ENCODE results near the gene SAMD1. TPM values are rescaled to one million over a fixed set of nuclear protein-coding genes. Genes with fewer than 3 reads are reported as not detected.
A peak's percentile ranks its signal among the peaks of the same experiment; 100 is the strongest.

The SAMD1 gene
- total and polyA plus RNA-seq, 2 of the 13 experiments (the other 11 are each of a cell fraction or from before 2014, with no cell fraction given) = 17.5 to 45.0 TPM

- TF ChIP-seq ZNF740 (CRISPR knock-in tag; IDR thresholded peaks at IDR 0.05) (peak; percentile 65; the same call in 1 of the 2 replicates), SNAPC4 (CRISPR knock-in tag; IDR thresholded peaks at IDR 0.05) (0 out of 2 replicates have a peak, but pooled peaks have one; percentile 57), ATF4 (CRISPR knock-in tag; IDR thresholded peaks at IDR 0.05) (0 out of 4 replicates have a peak, but pooled peaks of 1 of the 2 experiments have one; percentile 23), HNF4G (IDR thresholded peaks at IDR 0.05; ENCODE audit: borderline replicate concordance, low read depth, low read length) (peak; percentile 72; the same call in 1 of the 2 replicates), HNF4G (CRISPR knock-in tag; IDR thresholded peaks at IDR 0.05; ENCODE audit: borderline replicate concordance, low read depth) (no peak), ZFYVE20 (CRISPR knock-in tag; IDR thresholded peaks at IDR 0.05; ENCODE audit: borderline replicate concordance, low read depth) (no peak), KDM4B (CRISPR knock-in tag; IDR thresholded peaks at IDR 0.05) (0 out of 2 replicates have a peak, but pooled peaks have one; percentile 20), ZNF17 (CRISPR knock-in tag; IDR thresholded peaks at IDR 0.05) (no peak), MXD1 (CRISPR knock-in tag; IDR thresholded peaks at IDR 0.05) (peak; percentile 49; the same call in 1 of the 2 replicates), MYC (CRISPR knock-in tag; IDR thresholded peaks at IDR 0.05; ENCODE audit: borderline replicate concordance) (peak; percentile 43; the same call in 1 of the 2 replicates), ZNF607 (CRISPR knock-in tag; IDR thresholded peaks at IDR 0.05; ENCODE audit: borderline replicate concordance) (0 out of 2 replicates have a peak, but pooled peaks have one; percentile 55), NR2C2 (CRISPR knock-in tag; IDR thresholded peaks at IDR 0.05; ENCODE audit: borderline replicate concordance) (peak; percentile 96), SPEN (CRISPR knock-in tag; IDR thresholded peaks at IDR 0.05; ENCODE audit: low read depth) (peak; percentile 62; the same call in 1 of the 2 replicates), RXRB (CRISPR knock-in tag; IDR thresholded peaks at IDR 0.05; ENCODE audit: borderline replicate concordance) (no peak)
These were observed 27.9 kb upstream of the SAMD1 start (continued) for GRCh38 chr19:14118165-14119051.
